ENCODE results near the gene PPP2R2B.

- TF ChIP-seq CTCF (IDR thresholded peaks at IDR 0.05) (no peak), POLR2A (IDR thresholded peaks at IDR 0.05; ENCODE audit: low read depth) (no peak), EP300 (IDR thresholded peaks at IDR 0.05) (no peak), POLR2AphosphoS5 (IDR thresholded peaks at IDR 0.05) (no peak)
Observed at GRCh38 chr5:146840016-146840415, 38.5 kb downstream of the PPP2R2B start.

Measured in esophagus muscularis mucosa (tissue), 4 donors.